BLaER1 treated with 17β-estradiol and CSF1 and Interleukin-3, amounts not matched to agents 10 nM and 100 nM (cell line): ENCODE measurements around the gene RERE.

Experiments
- H3K27ac ChIP-seq, 11 experiments: shearing (Covaris generic); formaldehyde crosslinking; 2 replicates each; pipeline ENCODE4 v1.8.1; 2022
- H3K27me3 ChIP-seq, 11 experiments: shearing (Covaris generic); formaldehyde crosslinking; 2 replicates each; pipeline ENCODE4 v1.8.1; 2022
- H3K36me3 ChIP-seq, 11 experiments: shearing (Covaris generic); formaldehyde crosslinking; 2 replicates each; pipeline ENCODE4 v1.8.1; 2022
- H3K4me1 ChIP-seq, 10 experiments: shearing (Covaris generic); formaldehyde crosslinking; 2 replicates each; pipeline ENCODE4 v1.8.1; 2022
- H3K4me2 ChIP-seq, 11 experiments: shearing (Covaris generic); formaldehyde crosslinking; 2 replicates each; pipeline ENCODE4 v1.8.1; 2022
- H3K4me3 ChIP-seq, 10 experiments: shearing (Covaris generic); formaldehyde crosslinking; 2 replicates each; pipeline ENCODE4 v1.8.1; 2022
- H3K9ac ChIP-seq, 11 experiments: shearing (Covaris generic); formaldehyde crosslinking; 2 replicates each; pipeline ENCODE4 v1.8.1; 2022
- H3K9me3 ChIP-seq, 11 experiments: shearing (Covaris generic); formaldehyde crosslinking; replicated peaks in 1 of 11; 2 replicates each; pipeline ENCODE4 v1.8.1; 2022
- H4K20me1 ChIP-seq, 11 experiments: shearing (Covaris generic); formaldehyde crosslinking; 2 replicates each; pipeline ENCODE4 v1.8.1; 2022
- Cebpa-rat ChIP-seq, 11 experiments: shearing (Covaris generic); IDR thresholded peaks; 2 replicates each; pipeline ENCODE4 v1.8.1; 2022

Gene RERE

DNA sequence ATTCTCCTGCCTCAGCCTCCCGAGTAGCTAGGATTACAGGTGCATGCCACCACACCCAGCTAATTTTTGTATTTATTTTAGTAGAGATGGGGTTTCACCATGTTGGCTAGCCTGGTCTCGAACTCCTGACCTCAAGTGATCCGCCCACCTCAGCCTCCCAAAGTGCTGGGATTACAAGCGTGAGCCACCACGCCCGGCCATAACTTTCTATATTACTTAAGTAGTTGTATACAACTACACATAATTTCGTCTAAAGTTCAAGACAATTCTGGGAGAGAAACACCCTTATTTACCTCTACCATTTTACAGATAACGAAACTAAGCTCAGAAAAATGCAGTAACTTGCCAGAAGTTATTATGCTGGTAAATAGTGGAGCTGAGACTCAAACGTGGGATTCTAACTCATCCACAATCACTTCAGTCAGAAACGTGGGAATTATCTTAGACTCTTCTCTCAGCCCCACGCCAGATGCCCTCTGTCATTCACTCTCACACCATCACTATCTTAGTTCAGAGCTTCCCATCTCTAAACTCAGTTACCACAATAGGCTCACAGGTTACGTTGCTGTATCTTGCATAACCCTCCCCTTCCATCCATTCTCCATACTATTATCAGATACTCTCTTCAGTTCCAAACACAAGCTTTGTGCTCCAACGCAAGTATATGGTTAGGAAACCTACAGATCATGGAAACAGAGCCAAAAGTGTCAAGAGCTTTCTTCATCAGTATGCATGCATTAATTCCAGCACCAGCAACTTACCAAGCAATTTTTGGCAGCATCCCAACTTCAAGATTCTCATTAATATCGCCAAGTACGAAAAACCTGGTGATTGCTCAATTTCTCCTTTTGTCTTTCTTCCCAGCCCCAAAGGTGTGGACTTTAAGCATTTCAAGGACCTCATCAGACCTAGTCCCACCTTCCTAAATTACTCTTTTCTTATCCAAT, 69.3 kb downstream of the RERE start:
- Histone ChIP-seq H3K9me3 (0 out of 22 replicates have a peak, but pooled peaks cover 0 to 5% (median 0%) of the 10 kb centered on the region in 11 experiments), H3K27me3 (no peaks in the 10 kb centered on the region), H3K4me1 (peaks cover 0 to 31% (median 21%) of the 10 kb centered on the region in 10 experiments; a peak in 16 of 20 replicates), H3K36me3 (peaks cover 0 to 24% (median 16%) of the 10 kb centered on the region in 11 experiments; a peak in 15 of 22 replicates), H3K9ac (no peak overlapping the region), H3K27ac (no peak overlapping the region), H4K20me1 (peaks cover 0 to 10% (median 0%) of the 10 kb centered on the region in 11 experiments; a peak in 2 of 22 replicates), H3K4me3 (no peak overlapping the region), H3K4me2 (no peak overlapping the region)
- no peak for TF ChIP-seq Cebpa-rat (IDR thresholded peaks at IDR 0.05)

DNA sequence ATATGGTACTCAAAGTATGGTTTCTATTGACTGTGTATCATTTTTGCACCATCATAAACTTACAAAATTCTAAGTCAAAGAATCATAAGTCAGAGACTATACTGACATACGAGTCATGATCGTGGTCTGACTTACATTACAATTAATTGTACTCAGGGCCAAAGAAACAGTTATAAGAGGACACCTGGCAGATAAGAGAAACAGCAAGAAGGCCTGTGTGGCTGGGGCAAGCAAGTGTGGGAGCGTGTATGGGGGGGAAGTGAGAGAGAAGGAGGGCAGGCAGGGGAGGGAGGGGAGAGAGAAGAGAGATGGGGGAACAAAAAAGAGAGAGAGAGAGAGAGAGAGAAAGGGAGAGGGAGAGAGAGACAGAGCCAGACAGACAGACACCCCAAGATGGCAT, 70.9 kb downstream of the RERE start:
- peak overlapping the region in 1 of 11 experiments; percentile 36; a peak in 2 of 22 replicates for H3K27ac ChIP-seq
- H3K9ac ChIP-seq = no peak overlapping the region
- no peak overlapping the region for H3K4me3 ChIP-seq
- peak overlapping the region in 4 of 11 experiments; percentile 7 to 16 (median 12); a peak in 4 of 22 replicates for H3K4me2 ChIP-seq
- peaks cover 1 to 35% (median 17%) of the 10 kb centered on the region in 11 experiments; a peak in 18 of 22 replicates for H3K36me3 ChIP-seq
- peaks cover 0 to 10% (median 0%) of the 10 kb centered on the region in 11 experiments; a peak in 2 of 22 replicates for H4K20me1 ChIP-seq
- peaks cover under 1 to 11% (median 1%) of the 10 kb centered on the region in 11 experiments; a peak in 17 of 22 replicates for H3K9me3 ChIP-seq
- H3K27me3 ChIP-seq = no peaks in the 10 kb centered on the region
- H3K4me1 ChIP-seq = peaks cover 0 to 34% (median 21%) of the 10 kb centered on the region in 10 experiments; a peak in 14 of 20 replicates
- no peak for TF ChIP-seq Cebpa-rat (IDR thresholded peaks at IDR 0.05)

DNA sequence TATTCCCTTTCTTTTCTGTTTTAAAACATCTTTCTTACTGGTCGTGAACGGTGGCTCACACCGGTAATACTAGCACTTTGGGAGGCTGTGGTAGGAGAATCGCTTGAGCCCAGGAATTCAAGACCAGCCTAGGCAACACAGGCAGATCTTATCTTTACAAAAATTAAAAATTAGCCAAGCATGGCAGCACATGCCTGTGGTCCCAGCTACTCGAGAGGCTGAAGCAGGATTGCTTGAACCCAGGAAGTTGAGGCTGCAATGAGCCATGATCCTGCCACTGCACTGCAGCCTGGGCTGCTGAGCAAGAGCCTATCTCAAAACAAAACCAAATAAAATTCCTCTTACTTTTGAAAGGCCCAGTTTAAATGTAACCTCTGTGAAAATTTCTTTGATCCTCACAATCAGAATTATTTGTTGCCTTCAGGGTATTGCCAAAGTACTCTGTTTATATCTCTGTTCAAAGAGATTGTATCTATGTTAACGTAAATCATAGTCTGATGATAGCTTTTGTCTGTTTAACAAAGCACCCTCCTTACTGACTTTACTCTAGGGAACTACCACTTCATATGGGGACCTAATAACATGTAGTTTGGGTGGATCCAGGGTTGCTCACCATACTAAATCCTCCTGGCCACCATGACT, 71.6 kb downstream of the RERE start:
- no peak for TF ChIP-seq Cebpa-rat (IDR thresholded peaks at IDR 0.05)
- Histone ChIP-seq H3K9me3 (peaks cover 7 to 18% (median 8%) of the 10 kb centered on the region in 11 experiments), H3K36me3 (peaks cover 8 to 42% (median 24%) of the 10 kb centered on the region in 11 experiments; a peak in 20 of 22 replicates), H3K4me3 (no peak overlapping the region), H3K4me1 (peaks cover 0 to 34% (median 21%) of the 10 kb centered on the region in 10 experiments; a peak in 14 of 20 replicates), H3K9ac (no peak overlapping the region), H4K20me1 (peaks cover 0 to 8% (median 0%) of the 10 kb centered on the region in 11 experiments; a peak in 2 of 22 replicates), H3K4me2 (peak overlapping the region in 4 of 11 experiments; percentile 2 to 16 (median 9); a peak in 3 of 22 replicates), H3K27me3 (no peaks in the 10 kb centered on the region), H3K27ac (peak overlapping the region in 2 of 11 experiments; percentile 36 to 41; a peak in 3 of 22 replicates)

DNA sequence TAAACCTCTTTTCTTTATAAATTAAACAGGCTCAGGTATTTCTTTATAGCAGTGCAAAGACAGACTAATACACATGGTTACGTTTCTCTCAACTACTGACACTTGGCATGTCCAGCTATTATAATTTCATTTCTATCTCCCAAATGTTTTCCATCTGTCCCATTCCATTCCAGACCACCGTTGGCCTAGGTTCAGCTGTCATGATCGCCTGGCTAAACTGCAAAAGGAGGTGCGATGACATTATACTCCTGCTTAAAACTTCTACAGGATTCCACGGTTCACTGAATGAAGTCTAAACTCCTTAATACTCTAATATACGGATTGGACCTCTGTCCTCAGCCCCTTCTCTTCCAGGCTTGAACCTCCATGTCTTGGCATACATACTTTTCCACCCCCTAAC, 72.1 kb downstream of the RERE start:
- H3K4me1 ChIP-seq = peaks cover 0 to 34% (median 21%) of the 10 kb centered on the region in 10 experiments; a peak in 14 of 20 replicates

DNA sequence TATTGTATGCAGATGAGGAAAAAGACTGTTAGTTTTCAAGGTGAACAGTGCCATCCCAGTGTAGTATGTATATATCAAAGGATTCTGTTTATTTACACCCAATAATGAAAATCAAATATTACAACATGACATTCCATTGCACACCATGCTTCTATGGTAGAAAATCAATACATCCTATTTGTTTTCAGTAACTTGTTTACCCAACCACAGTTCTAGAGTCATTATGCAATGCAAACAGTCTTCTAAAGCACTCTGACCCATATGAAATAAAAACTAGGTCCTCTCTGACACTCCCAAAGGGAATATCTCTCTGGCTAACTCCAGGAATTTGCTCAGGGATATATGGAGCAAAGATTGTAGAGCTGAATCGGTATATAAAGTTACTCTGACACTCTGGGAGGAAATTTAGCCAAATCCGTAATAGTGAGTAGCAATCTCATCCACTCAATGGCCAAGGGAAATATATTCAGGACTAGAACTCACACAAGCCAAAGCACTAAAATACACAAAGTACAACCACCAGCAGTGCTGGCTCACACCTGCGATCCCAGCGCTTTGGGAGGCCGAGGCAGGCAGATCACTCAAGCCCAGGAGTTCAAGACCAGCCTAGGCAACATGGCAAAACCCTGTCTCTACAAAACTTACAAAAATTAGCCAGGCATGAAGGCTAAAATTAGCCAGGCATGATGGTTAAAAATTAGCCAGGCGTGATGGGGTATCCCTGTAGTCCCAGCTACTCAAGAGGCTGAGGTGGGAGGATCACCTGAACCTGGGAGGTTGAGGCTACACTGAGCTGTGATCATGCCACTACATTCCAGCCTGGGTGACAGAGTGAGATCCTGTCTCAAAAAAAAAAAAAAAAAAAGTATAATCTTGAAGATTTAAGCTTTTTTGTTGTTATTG, 75.2 kb downstream of the RERE start:
- H4K20me1 ChIP-seq = peaks cover 0 to 7% (median 0%) of the 10 kb centered on the region in 11 experiments; a peak in 1 of 22 replicates
- H3K9ac ChIP-seq = no peak overlapping the region
- no peak overlapping the region for H3K27ac ChIP-seq
- H3K36me3 ChIP-seq = peaks cover 26 to 53% (median 32%) of the 10 kb centered on the region in 11 experiments
- H3K4me1 ChIP-seq = peaks cover 4 to 36% (median 22%) of the 10 kb centered on the region in 10 experiments; a peak in 19 of 20 replicates
- no peak for TF ChIP-seq Cebpa-rat (IDR thresholded peaks at IDR 0.05)
- peaks cover 38 to 49% (median 42%) of the 10 kb centered on the region in 11 experiments for H3K9me3 ChIP-seq
- H3K27me3 ChIP-seq = no peaks in the 10 kb centered on the region
- H3K4me3 ChIP-seq = no peak overlapping the region
- H3K4me2 ChIP-seq = peak overlapping the region in 6 of 11 experiments; percentile 1 to 61 (median 32); a peak in 9 of 22 replicates

More for the DNA sequence above, 72.1 kb downstream of the RERE start:
- H3K4me2 ChIP-seq = peak overlapping the region in 1 of 11 experiments; percentile 11; a peak in 1 of 22 replicates
- no peak for TF ChIP-seq Cebpa-rat (IDR thresholded peaks at IDR 0.05)
- H3K36me3 ChIP-seq = peaks cover 13 to 46% (median 29%) of the 10 kb centered on the region in 11 experiments; a peak in 21 of 22 replicates
- H4K20me1 ChIP-seq = peaks cover 0 to 7% (median 0%) of the 10 kb centered on the region in 11 experiments; a peak in 1 of 22 replicates
- no peak overlapping the region for H3K9ac ChIP-seq
- no peaks in the 10 kb centered on the region for H3K27me3 ChIP-seq
- H3K27ac ChIP-seq = peak overlapping the region in 1 of 11 experiments; percentile 41; a peak in 1 of 22 replicates
- H3K4me3 ChIP-seq = no peak overlapping the region
- H3K9me3 ChIP-seq = peaks cover 12 to 23% (median 13%) of the 10 kb centered on the region in 11 experiments

DNA sequence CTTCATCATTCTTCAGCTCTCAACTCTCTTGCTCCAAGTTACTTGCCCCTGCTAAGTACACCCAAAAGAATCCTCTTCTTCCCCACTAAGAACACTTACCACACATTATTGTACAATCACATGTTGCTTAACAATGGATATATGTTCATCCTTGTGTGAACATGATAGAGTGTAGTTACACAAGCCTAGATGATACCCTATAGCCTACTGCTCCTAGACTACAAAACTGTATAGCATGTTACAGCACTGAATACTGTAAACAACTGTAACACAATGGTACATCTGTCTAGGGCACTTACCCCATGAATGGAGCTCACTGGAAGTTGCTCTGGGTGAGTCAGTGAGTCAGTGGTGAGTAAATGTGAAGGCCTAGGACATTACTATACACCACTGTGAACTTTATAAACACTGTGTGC, 77.4 kb downstream of the RERE start:
- TF ChIP-seq Cebpa-rat (IDR thresholded peaks at IDR 0.05) = no peak
- peaks cover 3 to 26% (median 16%) of the 10 kb centered on the region in 10 experiments; a peak in 18 of 20 replicates for H3K4me1 ChIP-seq
- no peaks in the 10 kb centered on the region; a peak in 2 of 22 replicates for H4K20me1 ChIP-seq
- no peak overlapping the region for H3K9ac ChIP-seq
- H3K36me3 ChIP-seq = peaks cover 27 to 69% (median 40%) of the 10 kb centered on the region in 11 experiments
- no peak overlapping the region for H3K27ac ChIP-seq
- H3K27me3 ChIP-seq = no peaks in the 10 kb centered on the region
- H3K4me3 ChIP-seq = no peak overlapping the region
- no peak overlapping the region for H3K4me2 ChIP-seq
- peaks cover 38 to 58% (median 51%) of the 10 kb centered on the region in 11 experiments for H3K9me3 ChIP-seq

DNA sequence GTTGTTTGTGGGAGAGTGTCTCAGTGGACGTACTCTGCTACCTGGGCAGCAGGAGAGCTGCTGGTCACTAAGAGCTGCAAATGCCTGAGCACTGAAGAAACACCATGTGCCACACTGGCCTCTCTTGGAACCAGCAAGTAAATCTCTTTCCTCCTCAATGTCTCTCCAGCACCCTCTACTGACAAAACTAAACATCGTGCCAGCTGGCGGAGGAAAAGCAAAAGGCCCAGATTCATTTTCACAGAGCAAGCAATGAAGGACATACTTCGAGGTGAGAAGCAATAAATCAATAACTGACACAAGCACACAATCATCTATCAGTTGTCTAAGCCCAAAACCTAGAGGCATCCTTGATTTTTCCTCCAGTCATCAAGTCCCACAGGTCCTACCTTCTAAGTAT, 78.1 kb downstream of the RERE start:
- H3K4me2 ChIP-seq = no peak overlapping the region
- H3K9me3 ChIP-seq = peaks cover 40 to 62% (median 54%) of the 10 kb centered on the region in 11 experiments
- peaks cover 27 to 70% (median 40%) of the 10 kb centered on the region in 11 experiments for H3K36me3 ChIP-seq
- no peak overlapping the region for H3K9ac ChIP-seq
- peaks cover 3 to 26% (median 16%) of the 10 kb centered on the region in 10 experiments; a peak in 18 of 20 replicates for H3K4me1 ChIP-seq
- H4K20me1 ChIP-seq = no peaks in the 10 kb centered on the region; a peak in 2 of 22 replicates
- no peak for TF ChIP-seq Cebpa-rat (IDR thresholded peaks at IDR 0.05)
- no peaks in the 10 kb centered on the region for H3K27me3 ChIP-seq
- no peak overlapping the region for H3K27ac ChIP-seq
- no peak overlapping the region for H3K4me3 ChIP-seq
